Daoy (cell line): ENCODE data around the gene PLCXD1. TPM values are rescaled to one million over a fixed set of nuclear protein-coding genes. Genes with fewer than 3 reads are reported as not detected.
"Not testable (repeated sequence)": the region's sequence is repeated elsewhere in the genome, so short reads cannot be mapped to it uniquely, and the experiment has no call there.

Source experiments
- DNase-seq: peaks from one replicate; pipeline ENCODE4 v3.0.0-alpha.2; 2015; ENCODE audit warnings: low read depth
- total RNA-seq: library from RNA; depleted of rRNA; stranded (reverse); fragments of >200 nt; shearing (Covaris generic); gene quantifications from 2 replicates; pipeline ENCODE4 v1.2.3, GENCODE V29; 2014

PLCXD1 gene
- total RNA-seq, 1 experiment from 2014 or later: 3.9 TPM

- not testable (repeated sequence) for DNase-seq
Measured at GRCh38 chrX:264006-264405, 17.2 kb upstream of the PLCXD1 start.

- no peak for DNase-seq
Measured at GRCh38 chrX:264634-265455, 16.3 kb upstream of the PLCXD1 start.

- DNase-seq: no peak
Measured at GRCh38 chrX:265502-265901, 15.7 kb upstream of the PLCXD1 start.

GRCh38 chrX:267771-268261, 13.4 kb upstream of the PLCXD1 start:
- no peak for DNase-seq

- no peak for DNase-seq
Measured at GRCh38 chrX:270848-271367, 10.3 kb upstream of the PLCXD1 start.

GRCh38 chrX:274904-275475, 6.2 kb upstream of the PLCXD1 start:
- no peak for DNase-seq

GRCh38 chrX:275476-275966, 5.7 kb upstream of the PLCXD1 start:
- DNase-seq: no peak

GRCh38 chrX:275967-276580, 5.1 kb upstream of the PLCXD1 start:
- peak; percentile 19 for DNase-seq

GRCh38 chrX:276581-277201, 4.5 kb upstream of the PLCXD1 start:
- peak; percentile 13 for DNase-seq

- not testable (repeated sequence) for DNase-seq
Measured at GRCh38 chrX:279757-280604, 1.2 kb upstream of the PLCXD1 start.

GRCh38 chrX:280722-281121, 459 bp upstream of the PLCXD1 start:
- not testable (repeated sequence) for DNase-seq

GRCh38 chrX:282000-282681, 960 bp downstream of the PLCXD1 start:
- DNase-seq: not testable (repeated sequence)

GRCh38 chrX:283115-283845, 2.1 kb downstream of the PLCXD1 start:
- peak; percentile 86 for DNase-seq

- DNase-seq: no peak
Measured at GRCh38 chrX:285076-285677, 4.0 kb downstream of the PLCXD1 start.

- DNase-seq: no peak
Measured at GRCh38 chrX:287670-288069, 6.5 kb downstream of the PLCXD1 start.

GRCh38 chrX:288561-288991, 7.4 kb downstream of the PLCXD1 start:
- no peak for DNase-seq

GRCh38 chrX:290476-291166, 9.4 kb downstream of the PLCXD1 start:
- no peak for DNase-seq

- no peak for DNase-seq
Measured at GRCh38 chrX:291411-291901, 10.3 kb downstream of the PLCXD1 start.
